Lower leg skin (tissue), 3 donors: ENCODE results near the gene ANKRD13B.

ENCODE experiments used
- CTCF ChIP-seq, 3 donors: fragments of 450-650 bp; IDR thresholded peaks; one replicate each; pipeline ENCODE4 v1.5.1; 2016; ENCODE audit warnings: antibody characterized with exemption in 3 of 3, mild to moderate bottlenecking in 3 of 3, moderate library complexity in 2 of 3
- POLR2A ChIP-seq, 2 donors: fragments of 450-650 bp; IDR thresholded peaks; one replicate each; pipeline ENCODE4 v1.6.1; 2016 to 2017; ENCODE audit warnings: antibody characterized with exemption in 2 of 2, mild to moderate bottlenecking in 1 of 2, moderate library complexity in 1 of 2

GRCh38 chr17:29585080-29585751 lies 7.7 kb upstream of the ANKRD13B start:
- TF ChIP-seq POLR2A (IDR thresholded peaks at IDR 0.05), result no peak
- TF ChIP-seq CTCF (IDR thresholded peaks at IDR 0.05), result no peak
